ENCODE results near the gene GRM4.

The GRM4 gene

GRCh38 chr6:34051331-34051919 is 94.5 kb downstream of the GRM4 start:
- Histone ChIP-seq H3K27me3 (ENCODE audit: insufficient read depth, low read depth, severe bottlenecking) (no peaks in the 10 kb centered on the region), H3K9me3 (ENCODE audit: severe bottlenecking) (no peaks in the 10 kb centered on the region), H3K4me3 (ENCODE audit: low read depth, low read length) (no peak overlapping the region), H3K36me3 (peaks cover 20% of the 10 kb centered on the region; the same call in 1 of the 2 replicates), H3K27ac (no peak overlapping the region)
- no peak for DNase-seq
- TF ChIP-seq, protein P1, sequence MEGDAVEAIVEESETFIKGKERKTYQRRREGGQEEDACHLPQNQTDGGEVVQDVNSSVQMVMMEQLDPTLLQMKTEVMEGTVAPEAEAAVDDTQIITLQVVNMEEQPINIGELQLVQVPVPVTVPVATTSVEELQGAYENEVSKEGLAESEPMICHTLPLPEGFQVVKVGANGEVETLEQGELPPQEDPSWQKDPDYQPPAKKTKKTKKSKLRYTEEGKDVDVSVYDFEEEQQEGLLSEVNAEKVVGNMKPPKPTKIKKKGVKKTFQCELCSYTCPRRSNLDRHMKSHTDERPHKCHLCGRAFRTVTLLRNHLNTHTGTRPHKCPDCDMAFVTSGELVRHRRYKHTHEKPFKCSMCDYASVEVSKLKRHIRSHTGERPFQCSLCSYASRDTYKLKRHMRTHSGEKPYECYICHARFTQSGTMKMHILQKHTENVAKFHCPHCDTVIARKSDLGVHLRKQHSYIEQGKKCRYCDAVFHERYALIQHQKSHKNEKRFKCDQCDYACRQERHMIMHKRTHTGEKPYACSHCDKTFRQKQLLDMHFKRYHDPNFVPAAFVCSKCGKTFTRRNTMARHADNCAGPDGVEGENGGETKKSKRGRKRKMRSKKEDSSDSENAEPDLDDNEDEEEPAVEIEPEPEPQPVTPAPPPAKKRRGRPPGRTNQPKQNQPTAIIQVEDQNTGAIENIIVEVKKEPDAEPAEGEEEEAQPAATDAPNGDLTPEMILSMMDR (IDR thresholded peaks at IDR 0.05; ENCODE audit: low read depth, low read length) = no peak

DNA sequence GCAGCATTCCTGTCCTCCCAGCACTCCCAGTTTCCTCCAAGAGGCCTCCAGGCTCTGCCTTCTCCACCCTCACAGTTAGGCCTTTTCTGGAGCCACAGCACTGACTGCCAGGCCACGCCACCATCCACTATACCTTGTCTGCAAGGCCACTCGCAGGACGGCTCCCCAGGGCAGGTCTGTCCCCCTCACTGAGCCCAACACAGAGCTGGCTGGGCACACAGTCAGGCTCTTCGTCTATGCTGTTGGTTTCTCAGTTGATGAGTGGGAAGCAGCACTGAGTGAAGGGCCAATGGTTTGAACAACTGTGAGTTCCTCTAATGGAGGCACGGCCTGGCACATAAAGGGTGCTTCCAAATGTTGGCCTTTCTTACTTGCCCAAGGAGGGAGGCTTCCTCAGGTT is 95.2 kb downstream of the GRM4 start:
- H3K36me3 ChIP-seq = peaks cover 17% of the 10 kb centered on the region; the same call in 1 of the 2 replicates
- DNase-seq = no peak
- no peak overlapping the region for H3K27ac ChIP-seq
- H3K9me3 ChIP-seq (ENCODE audit: severe bottlenecking) = no peaks in the 10 kb centered on the region
- TF ChIP-seq, protein P1 (IDR thresholded peaks at IDR 0.05; ENCODE audit: low read depth, low read length) = no peak
- no peaks in the 10 kb centered on the region for H3K27me3 ChIP-seq (ENCODE audit: insufficient read depth, low read depth, severe bottlenecking)
- no peak overlapping the region for H3K4me3 ChIP-seq (ENCODE audit: low read depth, low read length)

GRCh38 chr6:34049395-34050342 is 96.2 kb downstream of the GRM4 start:
- Histone ChIP-seq H3K4me3 (ENCODE audit: low read depth, low read length) (no peak overlapping the region), H3K27me3 (ENCODE audit: insufficient read depth, low read depth, severe bottlenecking) (no peaks in the 10 kb centered on the region), H3K27ac (no peak overlapping the region), H3K36me3 (peaks cover 17% of the 10 kb centered on the region; the same call in 1 of the 2 replicates), H3K9me3 (ENCODE audit: severe bottlenecking) (no peaks in the 10 kb centered on the region)
- no peak for DNase-seq
- TF ChIP-seq, protein P1 (IDR thresholded peaks at IDR 0.05; ENCODE audit: low read depth, low read length) = no peak

DNA sequence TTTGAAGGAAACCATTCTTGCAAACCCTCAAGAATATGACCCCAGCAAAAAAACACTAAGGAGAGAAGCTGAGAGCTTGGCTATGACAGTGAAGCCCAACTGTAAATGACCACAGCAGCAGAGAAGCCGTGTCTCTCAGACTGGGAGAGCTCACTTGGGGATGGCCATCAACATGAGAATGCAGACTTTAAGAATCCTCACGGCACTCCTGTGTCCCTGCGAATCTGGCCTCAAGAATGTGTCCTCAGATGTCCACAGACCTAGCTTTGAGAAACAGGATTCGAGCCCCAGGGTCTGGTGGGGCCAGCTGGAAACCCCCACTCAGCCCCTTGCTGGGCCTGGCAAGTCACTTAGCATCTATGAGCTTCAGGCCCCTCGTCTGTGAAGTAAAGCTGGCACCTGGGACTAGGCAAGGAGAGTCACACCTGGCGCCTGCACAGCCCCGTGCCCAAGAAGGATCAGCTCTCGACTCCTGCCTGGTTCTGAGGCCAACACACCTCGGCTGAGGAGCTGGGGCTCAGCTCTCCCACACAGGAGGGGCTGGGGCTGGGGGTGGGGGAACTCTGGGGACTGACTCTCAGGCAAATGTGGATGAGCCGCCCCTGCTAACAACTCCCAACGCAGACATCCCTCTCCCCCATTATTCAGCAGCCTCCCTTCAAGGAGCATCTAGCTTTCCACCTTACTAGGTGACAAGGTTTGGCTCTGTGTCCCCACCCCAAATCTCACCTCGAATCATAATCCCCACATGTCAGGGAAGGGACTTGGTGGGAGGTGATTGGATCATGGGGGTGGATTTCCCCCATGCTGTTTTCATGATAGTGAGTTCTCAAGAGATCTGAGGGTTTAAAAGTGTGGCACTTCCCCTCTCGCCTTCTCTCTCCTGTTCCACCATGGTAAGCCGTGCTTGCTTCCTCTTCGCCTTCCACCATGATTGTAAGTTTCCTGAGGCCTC is 97.7 kb downstream of the GRM4 start:
- Histone ChIP-seq H3K27ac (no peak overlapping the region), H3K27me3 (ENCODE audit: insufficient read depth, low read depth, severe bottlenecking) (no peaks in the 10 kb centered on the region)
- DNase-seq = no peak

GRCh38 chr6:34046617-34047016 is 99.3 kb downstream of the GRM4 start:
- Histone ChIP-seq H3K4me3 (ENCODE audit: low read depth, low read length) (no peak overlapping the region), H3K36me3 (peaks cover 7% of the 10 kb centered on the region; the same call in 1 of the 2 replicates), H3K27me3 (ENCODE audit: insufficient read depth, low read depth, severe bottlenecking) (no peaks in the 10 kb centered on the region), H3K9me3 (ENCODE audit: severe bottlenecking) (no peaks in the 10 kb centered on the region), H3K27ac (no peak overlapping the region)
- DNase-seq = no peak
- TF ChIP-seq, protein P1 (IDR thresholded peaks at IDR 0.05; ENCODE audit: low read depth, low read length) = no peak

More for the DNA sequence above, 97.7 kb downstream of the GRM4 start:
- H3K4me3 ChIP-seq (ENCODE audit: low read depth, low read length) = no peak overlapping the region
- TF ChIP-seq, protein P1 (IDR thresholded peaks at IDR 0.05; ENCODE audit: low read depth, low read length) = no peak
- peaks cover 17% of the 10 kb centered on the region; the same call in 1 of the 2 replicates for H3K36me3 ChIP-seq
- no peaks in the 10 kb centered on the region for H3K9me3 ChIP-seq (ENCODE audit: severe bottlenecking)
